ENCODE measurements around the gene FGFR4. TPM values are rescaled to one million over a fixed set of nuclear protein-coding genes. Genes with fewer than 3 reads are reported as not detected.

Gene FGFR4
- total RNA-seq, 1 donor from 2014 or later, result 2.4 TPM

DNA sequence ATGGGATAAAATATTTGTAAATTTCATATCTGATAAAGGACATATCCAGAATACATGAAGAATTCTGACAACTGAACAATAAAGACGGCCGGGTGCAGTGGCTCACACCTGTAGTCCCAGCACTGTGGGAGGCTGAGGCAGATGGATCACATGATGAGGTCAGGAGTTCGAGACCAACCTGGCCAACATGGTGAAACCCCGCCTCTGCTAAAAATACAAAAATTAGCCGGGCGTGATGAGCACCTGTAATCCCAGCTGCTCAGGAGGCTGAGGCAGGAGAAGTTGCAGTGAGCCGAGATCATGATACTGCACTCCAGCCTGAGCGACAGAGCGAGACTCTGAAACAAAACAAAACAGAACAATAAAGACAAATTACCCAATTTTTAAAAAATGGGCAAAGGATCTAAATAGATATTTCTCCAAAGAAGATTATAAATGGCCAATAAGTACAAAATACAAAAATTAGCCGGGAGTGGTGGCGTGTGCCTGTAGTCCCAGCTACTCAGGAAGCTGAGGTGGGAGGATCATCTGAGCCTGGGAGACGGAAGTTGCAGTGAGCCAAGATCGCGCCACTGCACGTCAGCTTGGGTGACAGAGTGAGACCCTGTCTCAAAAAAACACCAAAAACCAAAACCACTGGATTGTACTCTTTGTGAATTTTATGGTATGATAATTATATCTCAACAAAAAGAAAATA is 37.2 kb downstream of the FGFR4 start:
- Mint-ChIP-seq H3K4me1 (peaks cover 13% of the 10 kb centered on the region), H3K9me3 (peaks cover 4% of the 10 kb centered on the region), H3K27me3 (peaks cover 2% of the 10 kb centered on the region), H3K36me3 (ENCODE audit: low read depth) (no peaks in the 10 kb centered on the region), H3K4me3 (no peak overlapping the region), H3K27ac (no peak overlapping the region)
- intact Hi-C loops (cut with micrococcal nuclease), result no loop called here
- no peak for DNase-seq

DNA sequence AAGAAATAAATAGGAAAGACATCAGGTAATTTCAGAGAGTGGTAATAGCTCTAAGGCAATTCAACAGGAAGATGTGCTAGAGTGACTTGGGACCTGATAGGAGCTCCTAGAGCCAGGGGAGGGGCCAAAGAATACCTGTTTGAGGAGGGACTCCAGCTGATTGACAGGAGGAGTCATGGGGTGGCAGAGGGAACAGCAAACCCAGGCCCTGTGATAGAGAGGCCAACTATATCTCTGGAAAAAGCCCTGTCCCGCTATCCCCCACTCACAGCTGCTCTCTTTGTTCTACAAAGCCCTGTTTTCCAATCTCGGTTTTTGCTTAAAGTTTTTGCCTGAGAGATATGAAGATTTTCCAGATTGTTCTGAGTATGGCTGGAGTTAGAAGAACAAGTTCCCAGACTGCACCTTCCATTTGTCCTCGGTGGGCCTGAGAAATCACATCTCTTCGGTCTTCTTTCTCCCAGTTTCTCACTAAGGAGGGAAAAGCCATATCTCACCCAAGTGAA is 37.8 kb downstream of the FGFR4 start:
- H3K27me3 Mint-ChIP-seq, result peaks cover 2% of the 10 kb centered on the region
- intact Hi-C loops (cut with micrococcal nuclease), result no loop called here
- peaks cover 4% of the 10 kb centered on the region for H3K9me3 Mint-ChIP-seq
- no peak for DNase-seq
- H3K36me3 Mint-ChIP-seq (ENCODE audit: low read depth), result no peaks in the 10 kb centered on the region
- H3K4me3 Mint-ChIP-seq, result no peak overlapping the region
- peaks cover 19% of the 10 kb centered on the region for H3K4me1 Mint-ChIP-seq
- peak overlapping the region; percentile 48 for H3K27ac Mint-ChIP-seq

- intact Hi-C loops (cut with micrococcal nuclease), result no loop called here
- no peak for DNase-seq
- no peak overlapping the region for H3K4me3 Mint-ChIP-seq
- no peaks in the 10 kb centered on the region for H3K36me3 Mint-ChIP-seq (ENCODE audit: low read depth)
- peaks cover 2% of the 10 kb centered on the region for H3K27me3 Mint-ChIP-seq
- H3K27ac Mint-ChIP-seq, result no peak overlapping the region
- peaks cover 32% of the 10 kb centered on the region for H3K4me1 Mint-ChIP-seq
- peaks cover 4% of the 10 kb centered on the region for H3K9me3 Mint-ChIP-seq
Measured at GRCh38 chr5:177126771-177127170, 40.1 kb downstream of the FGFR4 start.

GRCh38 chr5:177128551-177128981 is 41.9 kb downstream of the FGFR4 start:
- DNase-seq, result peak; percentile 67
- Mint-ChIP-seq H3K27ac (peak overlapping the region; percentile 87), H3K27me3 (no peaks in the 10 kb centered on the region), H3K4me1 (peaks cover 29% of the 10 kb centered on the region), H3K4me3 (peak overlapping the region; percentile 65), H3K9me3 (no peaks in the 10 kb centered on the region), H3K36me3 (ENCODE audit: low read depth) (no peaks in the 10 kb centered on the region)
- intact Hi-C loops (cut with micrococcal nuclease), result no loop called here

DNA sequence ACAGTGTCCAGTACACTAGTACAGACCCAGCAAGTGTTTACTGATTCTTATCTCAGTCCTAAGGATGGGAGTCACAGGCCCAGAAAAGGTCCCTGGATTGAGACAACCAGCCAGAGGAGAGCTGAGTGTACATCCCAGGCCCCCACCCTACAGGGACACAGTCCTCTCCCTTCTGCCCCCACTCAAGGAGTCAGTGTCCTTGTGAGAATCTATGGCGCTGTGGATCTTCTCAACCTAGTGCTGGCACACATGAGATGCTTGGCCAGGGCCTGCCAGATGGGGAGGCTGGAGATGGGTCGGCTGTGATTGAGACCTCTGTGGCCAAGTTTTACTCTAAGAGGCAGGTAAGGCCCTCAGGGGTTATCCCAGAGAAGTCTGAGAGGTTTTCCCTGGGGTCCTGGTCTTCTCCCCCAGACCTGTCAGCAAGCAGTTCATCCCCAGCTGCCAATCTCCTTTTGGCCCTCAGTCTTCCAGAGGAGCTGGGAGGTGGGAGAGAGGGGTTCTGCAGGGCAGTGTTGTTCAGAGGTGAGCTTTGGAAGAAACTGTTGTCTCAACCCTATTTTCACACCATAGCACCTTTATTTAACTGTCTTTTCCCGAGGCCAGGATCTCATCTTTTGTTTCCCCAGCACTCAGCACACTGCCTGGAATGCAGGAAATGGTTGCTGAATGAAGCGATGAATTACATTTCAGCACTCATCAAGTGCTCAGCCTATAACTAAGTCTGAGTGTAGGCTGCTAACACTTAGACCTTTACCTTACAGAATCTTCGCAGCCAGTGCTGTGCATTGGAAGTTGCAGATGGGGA is 43.7 kb downstream of the FGFR4 start:
- Mint-ChIP-seq H3K36me3 (ENCODE audit: low read depth) (peaks cover 10% of the 10 kb centered on the region), H3K4me3 (no peak overlapping the region), H3K27me3 (no peaks in the 10 kb centered on the region), H3K9me3 (no peaks in the 10 kb centered on the region), H3K27ac (no peak overlapping the region), H3K4me1 (peaks cover 37% of the 10 kb centered on the region)
- no peak for DNase-seq
- intact Hi-C loops (cut with micrococcal nuclease), result loop anchor here (5.0 kb wide), 1 partner anchor 387 kb away; the partner anchor contains the start of gene DDX41

- Mint-ChIP-seq H3K4me1 (peaks cover 40% of the 10 kb centered on the region), H3K36me3 (ENCODE audit: low read depth) (peaks cover 14% of the 10 kb centered on the region), H3K4me3 (no peak overlapping the region), H3K27me3 (no peaks in the 10 kb centered on the region), H3K9me3 (no peaks in the 10 kb centered on the region), H3K27ac (no peak overlapping the region)
- no peak for DNase-seq
- intact Hi-C loops (cut with micrococcal nuclease), result loop anchor here (5.0 kb wide), 1 partner anchor 386 kb away; the partner anchor contains the start of gene DDX41
Measured at GRCh38 chr5:177131019-177131320, 44.3 kb downstream of the FGFR4 start.

DNA sequence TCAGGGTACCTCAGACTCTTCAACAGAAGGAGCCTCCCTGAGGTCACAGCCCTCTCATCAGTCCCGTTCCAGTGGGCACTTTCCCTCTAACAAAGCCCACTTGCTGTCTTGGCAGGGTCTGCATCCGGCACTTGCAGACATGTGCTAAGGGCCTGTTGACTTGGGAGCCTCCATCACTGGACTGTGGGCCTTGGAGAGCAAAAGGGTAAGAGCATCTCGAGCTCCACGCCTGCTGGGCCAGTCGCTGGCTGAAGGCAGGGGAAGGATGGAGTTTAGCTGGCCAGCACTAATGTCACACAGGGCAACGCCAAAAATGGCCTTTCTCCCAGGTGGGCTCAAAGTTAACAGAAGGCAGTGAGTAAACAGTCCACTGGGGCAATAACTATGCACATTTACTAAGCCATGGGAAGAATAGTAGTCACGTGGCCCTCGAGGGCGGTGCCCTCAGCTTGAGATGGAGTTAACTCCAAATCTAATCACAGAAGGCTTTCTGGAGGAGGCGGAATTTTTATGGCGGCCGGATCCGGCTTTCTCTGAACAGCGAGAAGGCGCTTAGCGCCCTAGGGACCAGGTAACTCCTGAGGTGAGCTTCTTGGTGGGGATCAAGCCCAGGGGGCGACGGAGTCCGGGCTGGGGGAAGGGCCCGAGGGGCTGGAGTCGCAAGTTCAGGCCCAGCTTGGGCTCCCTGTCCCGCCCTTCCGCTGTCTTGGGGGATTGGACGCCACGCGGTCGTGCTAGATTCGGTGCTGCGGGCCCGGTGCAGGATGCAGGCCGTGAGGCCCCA is 44.8 kb downstream of the FGFR4 start:
- Mint-ChIP-seq H3K4me3 (peak overlapping the region; percentile 32), H3K36me3 (ENCODE audit: low read depth) (peaks cover 19% of the 10 kb centered on the region), H3K9me3 (no peaks in the 10 kb centered on the region), H3K27ac (peak overlapping the region; percentile 82), H3K27me3 (no peaks in the 10 kb centered on the region), H3K4me1 (peaks cover 42% of the 10 kb centered on the region)
- intact Hi-C loops (cut with micrococcal nuclease), result loop anchor here (5.0 kb wide), 1 partner anchor 386 kb away; the partner anchor contains the start of gene DDX41
- DNase-seq, result peak; percentile 61

GRCh38 chr5:177132136-177133095 is 45.7 kb downstream of the FGFR4 start:
- H3K27me3 Mint-ChIP-seq, result no peaks in the 10 kb centered on the region
- H3K36me3 Mint-ChIP-seq (ENCODE audit: low read depth), result peaks cover 25% of the 10 kb centered on the region
- peak overlapping the region; percentile 95 for H3K4me3 Mint-ChIP-seq
- peak overlapping the region; percentile 78 for H3K27ac Mint-ChIP-seq
- H3K9me3 Mint-ChIP-seq, result no peaks in the 10 kb centered on the region
- DNase-seq, result no peak
- H3K4me1 Mint-ChIP-seq, result peaks cover 49% of the 10 kb centered on the region
- intact Hi-C loops (cut with micrococcal nuclease), result loop anchor here (5.0 kb wide), 1 partner anchor 385 kb away; the partner anchor contains the start of gene DDX41

DNA sequence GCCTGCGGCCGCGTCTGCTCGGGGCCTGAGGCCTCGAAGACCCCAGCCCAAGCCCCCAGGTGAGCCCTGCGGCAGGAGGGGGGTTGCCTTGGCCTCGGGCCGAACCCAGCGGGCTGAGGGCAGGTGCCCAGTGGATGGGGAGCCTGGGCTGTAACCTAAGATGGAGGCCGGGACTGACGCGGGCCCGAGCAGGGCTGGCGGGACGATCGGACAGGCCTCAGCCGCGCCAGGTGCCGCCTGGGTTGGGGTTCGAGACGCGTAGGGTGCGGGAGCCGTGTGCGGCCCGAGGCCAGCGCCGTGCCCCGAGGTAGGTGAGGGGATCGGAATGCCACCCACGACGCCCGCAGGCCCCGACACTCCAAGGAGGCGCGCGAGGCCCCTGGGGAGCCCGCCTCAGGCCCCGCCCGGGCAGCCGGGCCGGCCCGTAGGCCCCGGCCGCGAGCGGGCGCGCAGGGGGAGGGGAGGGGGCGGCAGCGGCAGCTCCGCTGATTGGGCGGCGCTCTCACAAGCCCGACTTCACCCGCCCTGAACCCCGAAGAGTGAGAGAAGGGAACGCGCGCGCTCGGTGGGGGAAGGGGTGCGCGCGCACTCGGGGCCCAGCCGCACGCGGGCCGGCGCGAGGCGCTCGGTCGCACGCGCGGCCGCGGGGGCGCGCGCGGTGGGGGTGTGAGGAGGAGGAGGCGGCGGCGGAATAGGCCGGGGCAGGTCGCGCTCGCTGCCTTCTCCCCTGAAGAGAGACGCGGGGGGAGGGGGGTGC is 46.6 kb downstream of the FGFR4 start, which contains the start of gene NSD1:
Gene NSD1, plus strand, starts transcription at position 678 of the 757 bp plus-strand sequence. CDS start 1,331 bp downstream, outside the sequence.
- Mint-ChIP-seq H3K36me3 (ENCODE audit: low read depth) (peaks cover 29% of the 10 kb centered on the region), H3K27ac (peak within 1 kb of the TSS; percentile 92), H3K4me3 (peak within 1 kb of the TSS; percentile 95), H3K4me1 (peaks cover 46% of the 10 kb centered on the region), H3K9me3 (no peaks in the 10 kb centered on the region), H3K27me3 (no peaks in the 10 kb centered on the region)
- peak; percentile 97 for DNase-seq
- intact Hi-C loops (cut with micrococcal nuclease), result loop anchor here (5.0 kb wide), 1 partner anchor 384 kb away; the partner anchor contains the start of gene DDX41

- no peaks in the 10 kb centered on the region for H3K27me3 Mint-ChIP-seq
- peaks cover 38% of the 10 kb centered on the region for H3K4me1 Mint-ChIP-seq
Measured at GRCh38 chr5:177133853-177134696, 47.4 kb downstream of the FGFR4 start.

GRCh38 chr5:177134697-177135225 is 48.0 kb downstream of the FGFR4 start:
- H3K4me1 Mint-ChIP-seq, result peaks cover 34% of the 10 kb centered on the region
- H3K4me3 Mint-ChIP-seq, result peak overlapping the region; percentile 95
- H3K36me3 Mint-ChIP-seq (ENCODE audit: low read depth), result peaks cover 35% of the 10 kb centered on the region
- intact Hi-C loops (cut with micrococcal nuclease), result loop anchor here (1.0 to 5.0 kb wide), 5 partner anchors 20 to 598 kb away; partner anchors contain the start of genes DDX41, PDLIM7, PRELID1 and RAB24
- no peaks in the 10 kb centered on the region for H3K9me3 Mint-ChIP-seq
- H3K27me3 Mint-ChIP-seq, result no peaks in the 10 kb centered on the region
- peak overlapping the region; percentile 92 for H3K27ac Mint-ChIP-seq
- DNase-seq, result peak; percentile 64

More at GRCh38 chr5:177133853-177134696, 47.4 kb downstream of the FGFR4 start:
- peak; percentile 84 for DNase-seq
- Mint-ChIP-seq H3K27ac (peak overlapping the region; percentile 92), H3K4me3 (peak overlapping the region; percentile 95), H3K9me3 (no peaks in the 10 kb centered on the region), H3K36me3 (ENCODE audit: low read depth) (peaks cover 32% of the 10 kb centered on the region)
- intact Hi-C loops (cut with micrococcal nuclease), result loop anchor here (1.0 to 5.0 kb wide), 5 partner anchors 20 to 597 kb away; partner anchors contain the start of genes DDX41, PDLIM7, PRELID1 and RAB24
